GM12878 (cell line): Measurements from ENCODE around the gene KCNK4. TPM values are rescaled to one million over a fixed set of nuclear protein-coding genes. Genes with fewer than 3 reads are reported as not detected.

Experiments
- ATAC-seq: fragments of 200-7000 bp; cut with Tn5 transposase; 3 replicates; pipeline ENCODE4 v1.9.1; 2020; ENCODE audit warnings: mild to moderate bottlenecking, moderate library complexity
- BruUV-seq: library from RNA; stranded (reverse); fragments of 400-500 nt; replicated peaks from 2 replicates; lab custom pipeline; 2021; lab: Mats Ljungman, UMichigan
- CTCF ChIA-PET: fragments of 300-600 bp; sonication (Branson Sonifier 250); formaldehyde crosslinking; extraction: SDS; loops from one replicate; lab custom pipeline; 2021; ENCODE audit warnings: inconsistent platforms; lab: Yijun Ruan, JAX
- POLR2A ChIA-PET: fragments of 350-600 bp; formaldehyde crosslinking; extraction: SDS; loops from one replicate; lab custom pipeline; 2021; ENCODE audit warnings: inconsistent platforms; lab: Charles Lee
- RAD21 ChIA-PET: fragments of 300-600 bp; sonication (Branson Sonifier 250); formaldehyde crosslinking; loops from one replicate; lab custom pipeline; 2023; ENCODE audit warnings: antibody characterized with exemption; ENCODE audit not compliant: unreplicated experiment; lab: Charles Lee
- SMC1A ChIA-PET: fragments of 300-600 bp; sonication (Branson Sonifier 250); formaldehyde crosslinking; loops from one replicate; lab custom pipeline; 2023; ENCODE audit not compliant: unreplicated experiment, uncharacterized antibody; lab: Charles Lee
- DNase-seq: peaks from one replicate; pipeline ENCODE4 v3.0.0-alpha.2; 2011; ENCODE audit warnings: low read depth, low spot score
- FAIRE-seq: peaks from 3 replicates; lab custom pipeline; 2011; peaks lifted over from hg19 to GRCh38; lab: Jason Lieb, UNC
- H2AFZ ChIP-seq: 2 replicates; pipeline ENCODE4 v1.6.0; 2011; ENCODE audit warnings: low read depth, low read length, control low read depth; ENCODE audit not compliant: control insufficient read depth
- H3K27ac ChIP-seq: 2 replicates; pipeline ENCODE4 v1.5.1; 2011; ENCODE audit warnings: control low read depth; ENCODE audit not compliant: control insufficient read depth, insufficient read depth
- H3K27me3 ChIP-seq, 2 experiments: replicated peaks in 1 of 2; 2 replicates each; pipeline versions ENCODE4 v1.6.0 to v1.6.1; 2011; ENCODE audit warnings: low read length in 1 of 2; ENCODE audit not compliant: control insufficient read depth in 2 of 2, insufficient read depth in 2 of 2
- H3K36me3 ChIP-seq, 2 experiments: 2 replicates each; pipeline ENCODE4 v1.5.1; 2011; ENCODE audit warnings: low read length in 1 of 2; ENCODE audit not compliant: control insufficient read depth in 2 of 2, insufficient read depth in 2 of 2
- H3K4me1 ChIP-seq: 2 replicates; pipeline ENCODE4 v1.6.1; 2011; ENCODE audit warnings: mild to moderate bottlenecking, low read length, moderate library complexity, mixed read lengths; ENCODE audit not compliant: control insufficient read depth, insufficient read depth
- H3K4me2 ChIP-seq: 2 replicates; pipeline ENCODE4 v1.6.0; 2011; ENCODE audit warnings: control low read depth; ENCODE audit not compliant: control insufficient read depth, insufficient read depth
- H3K4me3 ChIP-seq: fragments of 200-600 bp; sonication (generic); 2 replicates; pipeline ENCODE4 v1.5.1; 2016
- H3K79me2 ChIP-seq: 2 replicates; pipeline ENCODE4 v1.6.0; 2011; ENCODE audit warnings: low read length; ENCODE audit not compliant: control insufficient read depth, insufficient read depth
- H3K9ac ChIP-seq: 2 replicates; pipeline ENCODE4 v1.8.0; 2011; ENCODE audit warnings: low read length, control low read depth, mixed read lengths; ENCODE audit not compliant: control insufficient read depth, insufficient read depth
- H3K9me3 ChIP-seq: replicated peaks from 3 replicates; pipeline ENCODE4 v1.5.1; 2011; ENCODE audit warnings: mild to moderate bottlenecking, low read length; ENCODE audit not compliant: control insufficient read depth, insufficient read depth
- H4K20me1 ChIP-seq: 2 replicates; pipeline ENCODE4 v1.6.0; 2011; ENCODE audit not compliant: control insufficient read depth, insufficient read depth
- HDGF ChIP-seq: fragments of 450-650 bp; IDR thresholded peaks from 2 replicates; pipeline ENCODE4 v1.6.1; 2016; ENCODE audit warnings: antibody characterized with exemption
- NR2C2 ChIP-seq: IDR thresholded peaks from 2 replicates; pipeline ENCODE4 v1.6.1; 2011; ENCODE audit warnings: borderline replicate concordance, low read depth; ENCODE audit not compliant: control insufficient read depth, insufficient read length
- SMAD1 ChIP-seq: fragments of 450-650 bp; IDR thresholded peaks from 2 replicates; pipeline ENCODE4 v1.6.1; 2018; ENCODE audit warnings: mild to moderate bottlenecking, low read depth; ENCODE audit not compliant: partially characterized antibody
- SUZ12 ChIP-seq: fragments of 200-600 bp; sonication (generic); IDR thresholded peaks from one replicate; pipeline ENCODE4 v1.6.1; 2018; ENCODE audit warnings: antibody characterized with exemption, mild to moderate bottlenecking; ENCODE audit not compliant: unreplicated experiment
- TCF12 ChIP-seq: IDR thresholded peaks from 2 replicates; pipeline ENCODE4 v1.6.1; 2011; ENCODE audit warnings: low read depth, mild to moderate bottlenecking, low read length
- WRNIP1 ChIP-seq: IDR thresholded peaks from 2 replicates; pipeline ENCODE4 v1.6.1; 2011; ENCODE audit warnings: low read depth, low read length, improper control_type of control experiment, borderline replicate concordance
- WGBS: methylation state at CpG from one replicate; pipeline ENCODE4 v1.1.6; 2016; ENCODE audit warnings: low lambda C conversion rate; ENCODE audit not compliant: insufficient replicate concordance, insufficient coverage; ENCODE audit errors: missing lambda C conversion rate; 5-methylcytosine and 5-hydroxymethylcytosine counted together
- in situ Hi-C: fragments of 300-500 bp; cut with MboI; formaldehyde crosslinking; loops from 9 replicates; pipeline ENCODE4 v1.14.3; 2018; ENCODE audit warnings: mixed read lengths
- intact Hi-C: fragments of 100-400 bp; cut with micrococcal nuclease; formaldehyde crosslinking; loops from one replicate; pipeline ENCODE4 v1.14.2; 2022; ENCODE audit not compliant: unreplicated experiment
- polyA plus RNA-seq, 11 experiments: library from polyadenylated mRNA; depleted of rRNA in 4 of 11; unstranded in 6 of 11; stranded (reverse) in 5 of 11; fragments of >200 nt; fragmentation: Nextera tagmentation in 4 of 11; fragmentation: Illumina TruSeq in 1 of 11; extraction: Ambion mirVana in 4 of 11; extraction: Trizol in 1 of 11; gene quantifications; 1 replicate in 1 of 11; 2 replicates in 10 of 11; pipeline versions ENCODE4 v1.2.1 to v1.2.3, GENCODE V29; 2011 to 2016; ENCODE audit warnings: inconsistent platforms in 2 of 11, missing spikeins in 2 of 11, low read depth in 1 of 11
- total RNA-seq, 4 experiments: library from RNA; depleted of rRNA in 3 of 4; stranded (reverse); fragments of >200 nt in 3 of 4; fragmentation: Illumina TruSeq in 1 of 4; extraction: Trizol in 1 of 4; gene quantifications; 2 replicates each; pipeline versions ENCODE4 v1.2.1 to v1.2.3, GENCODE V29; 2013 to 2021

The KCNK4 gene
- total and polyA plus RNA-seq, 10 of the 15 experiments (the other 5 are each of a cell fraction or from before 2014, with no cell fraction given) = 0.04 TPM; not detected in 9

- in situ Hi-C loops (no loop called here), intact Hi-C loops (no loop called here)
- no peaks in the 10 kb centered on the region for H3K9me3 ChIP-seq
- H3K4me1 ChIP-seq = peaks cover 21% of the 10 kb centered on the region
- ChIA-PET CTCF (interaction anchor here (1.5 kb wide), 1 partner anchor 56 kb away, joined by 3 read pairs; no protein-coding TSS in a partner anchor), SMC1A (no interaction called here), RAD21 (no interaction called here), POLR2A (interaction anchor here (0.6 kb wide), 2 partner anchors 17 to 383 kb away, joined by 3 to 4 read pairs; no protein-coding TSS in a partner anchor)
- H3K9ac ChIP-seq = no peak overlapping the region
- DNase-seq = no peak
- H4K20me1 ChIP-seq = no peaks in the 10 kb centered on the region; the same call in 1 of the 2 replicates
- no peaks in the 10 kb centered on the region for H3K36me3 ChIP-seq
- no peak overlapping the region for H3K4me2 ChIP-seq
- no peak overlapping the region for H3K27ac ChIP-seq
- TF ChIP-seq NR2C2 (no peak), SUZ12 (peak; percentile 88), SMAD1 (no peak), WRNIP1 (no peak), TCF12 (no peak), HDGF (no peak)
- ATAC-seq = no peak
- H3K27me3 ChIP-seq = peaks cover 17 to 27% of the 10 kb centered on the region in 2 experiments
- FAIRE-seq = no peak
- no TSS peak for BruUV-seq
- no peaks in the 10 kb centered on the region for H3K79me2 ChIP-seq
- 11% methylated on average over 33 of the region's 60 CpGs for WGBS
- H3K4me3 ChIP-seq = no peak overlapping the region
- H2AFZ ChIP-seq = no peak overlapping the region
Measured at GRCh38 chr11:64298966-64299846, 8.1 kb downstream of the KCNK4 start.
